ENCODE data around the gene BAG5.
"Not testable (repeated sequence)": the region's sequence is repeated elsewhere in the genome, so short reads cannot be mapped to it uniquely, and the experiment has no call there.

The BAG5 gene

GRCh38 chr14:103562429-103563225 is at the start of gene BAG5, which contains the start of gene COA8:
Gene BAG5 (minus strand): TSS chr14:103562657. CDS start chr14:103561164, 1,493 bp downstream.
Gene COA8 (plus strand): TSS chr14:103562960. CDS start chr14:103563002, 42 bp downstream.
- peak; percentile 88 for DNase-seq

GRCh38 chr14:103611215-103611614 is 48.8 kb upstream of the BAG5 start:
- no peak for DNase-seq

GRCh38 chr14:103609081-103609480 is 46.6 kb upstream of the BAG5 start:
- not testable (repeated sequence) for DNase-seq

GRCh38 chr14:103607822-103608221 is 45.4 kb upstream of the BAG5 start:
- DNase-seq, result no peak

GRCh38 chr14:103606963-103607668 is 44.7 kb upstream of the BAG5 start:
- peak; percentile 31 for DNase-seq

- no peak for DNase-seq
Observed at GRCh38 chr14:103604620-103605019, 42.2 kb upstream of the BAG5 start.

- DNase-seq, result no peak
Observed at GRCh38 chr14:103600503-103600902, 38.0 kb upstream of the BAG5 start.

- DNase-seq, result no peak
Observed at GRCh38 chr14:103597623-103598377, 35.3 kb upstream of the BAG5 start.

GRCh38 chr14:103594265-103594664 is 31.8 kb upstream of the BAG5 start:
- DNase-seq, result no peak

GRCh38 chr14:103593577-103593976 is 31.1 kb upstream of the BAG5 start:
- no peak for DNase-seq

- no peak for DNase-seq
Observed at GRCh38 chr14:103584326-103584915, 22.0 kb upstream of the BAG5 start.

- DNase-seq, result no peak
Observed at GRCh38 chr14:103581954-103582703, 19.7 kb upstream of the BAG5 start.

- no peak for DNase-seq
Observed at GRCh38 chr14:103581206-103581605, 18.7 kb upstream of the BAG5 start.

- DNase-seq, result no peak
Observed at GRCh38 chr14:103578401-103579075, 16.1 kb upstream of the BAG5 start.

GRCh38 chr14:103576371-103577024 is 14.0 kb upstream of the BAG5 start:
- no peak for DNase-seq

GRCh38 chr14:103574707-103575285 is 12.3 kb upstream of the BAG5 start:
- DNase-seq, result no peak

GRCh38 chr14:103574104-103574503 is 11.6 kb upstream of the BAG5 start:
- no peak for DNase-seq

GRCh38 chr14:103569408-103569807 is 7.0 kb upstream of the BAG5 start:
- DNase-seq, result no peak

- DNase-seq, result no peak
Observed at GRCh38 chr14:103568952-103569351, 6.5 kb upstream of the BAG5 start.

GRCh38 chr14:103563844-103564505 is 1.5 kb upstream of the BAG5 start:
- no peak for DNase-seq

Data from stimulated activated CD4-positive, alpha-beta T cell treated with anti-CD3 and anti-CD28 coated beads, Interleukin-4, amount 100 ng/mL, for 1 hour (primary cell).